NB4 (cell line): ENCODE data around the gene IQGAP3.

Experiments
- DNase-seq: peaks from one replicate; pipeline ENCODE4 v3.0.0; 2010; ENCODE audit warnings: low read depth
- H3K4me3 ChIP-seq: one replicate; pipeline ENCODE4 v1.5.1; 2011; ENCODE audit warnings: mild to moderate bottlenecking, low read depth, low read length, moderate library complexity
- MYC ChIP-seq: IDR thresholded peaks from 2 replicates; pipeline ENCODE4 v1.6.1; 2011; ENCODE audit warnings: low read depth, low read length
- POLR2A ChIP-seq: IDR thresholded peaks from 2 replicates; pipeline ENCODE4 v1.6.1; 2011; ENCODE audit warnings: mild to moderate bottlenecking; ENCODE audit not compliant: insufficient read length; ENCODE audit errors: extremely low read depth
- TF ChIP-seq, protein P1 (sequence below): IDR thresholded peaks from one replicate; pipeline ENCODE4 v1.5.1; 2012; ENCODE audit warnings: low read depth, low read length
- TF ChIP-seq, protein P2 (sequence below): IDR thresholded peaks from 2 replicates; pipeline ENCODE4 v1.6.1; 2011; ENCODE audit warnings: low read depth, low read length

The IQGAP3 gene

DNA sequence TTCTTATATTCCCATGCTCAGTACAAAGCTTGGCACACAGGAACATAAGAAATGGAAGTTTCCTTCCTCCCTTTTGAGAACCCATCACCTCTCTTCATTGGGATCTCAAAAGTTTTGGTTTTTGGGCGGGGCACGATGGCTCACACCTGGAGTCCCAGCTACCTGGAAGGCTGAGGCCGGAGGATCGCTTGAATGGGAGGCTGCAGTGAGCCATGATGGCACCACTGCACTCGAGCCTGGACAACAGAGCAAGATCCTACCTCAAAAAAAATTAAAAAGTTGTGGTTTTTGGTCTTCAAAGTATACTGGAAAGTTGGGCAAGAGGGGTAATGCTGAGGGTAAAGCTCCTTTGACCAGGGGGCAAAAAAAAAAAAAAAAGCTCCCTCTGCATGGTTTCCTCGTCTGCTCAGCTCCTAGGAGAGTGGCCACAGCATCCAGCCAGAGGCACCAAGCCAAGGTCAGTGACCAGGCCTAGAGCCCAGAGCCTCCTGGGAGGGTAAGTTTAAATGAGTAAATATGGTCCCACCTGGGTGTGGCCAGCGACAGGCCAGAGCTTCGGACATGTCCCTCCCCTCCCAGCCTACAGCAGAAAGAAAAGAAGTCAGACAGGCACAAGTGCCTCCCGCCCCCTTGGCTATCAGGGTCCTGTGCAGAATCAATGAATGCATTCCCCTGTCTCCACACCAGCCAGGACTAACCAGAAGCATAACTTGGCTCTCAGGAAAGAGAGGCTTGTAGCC is 76.8 kb downstream of the IQGAP3 start:
- H3K4me3 ChIP-seq: peak overlapping the region; percentile 64
- TF ChIP-seq, protein P1, sequence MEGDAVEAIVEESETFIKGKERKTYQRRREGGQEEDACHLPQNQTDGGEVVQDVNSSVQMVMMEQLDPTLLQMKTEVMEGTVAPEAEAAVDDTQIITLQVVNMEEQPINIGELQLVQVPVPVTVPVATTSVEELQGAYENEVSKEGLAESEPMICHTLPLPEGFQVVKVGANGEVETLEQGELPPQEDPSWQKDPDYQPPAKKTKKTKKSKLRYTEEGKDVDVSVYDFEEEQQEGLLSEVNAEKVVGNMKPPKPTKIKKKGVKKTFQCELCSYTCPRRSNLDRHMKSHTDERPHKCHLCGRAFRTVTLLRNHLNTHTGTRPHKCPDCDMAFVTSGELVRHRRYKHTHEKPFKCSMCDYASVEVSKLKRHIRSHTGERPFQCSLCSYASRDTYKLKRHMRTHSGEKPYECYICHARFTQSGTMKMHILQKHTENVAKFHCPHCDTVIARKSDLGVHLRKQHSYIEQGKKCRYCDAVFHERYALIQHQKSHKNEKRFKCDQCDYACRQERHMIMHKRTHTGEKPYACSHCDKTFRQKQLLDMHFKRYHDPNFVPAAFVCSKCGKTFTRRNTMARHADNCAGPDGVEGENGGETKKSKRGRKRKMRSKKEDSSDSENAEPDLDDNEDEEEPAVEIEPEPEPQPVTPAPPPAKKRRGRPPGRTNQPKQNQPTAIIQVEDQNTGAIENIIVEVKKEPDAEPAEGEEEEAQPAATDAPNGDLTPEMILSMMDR: no peak
- TF ChIP-seq MYC: no peak
- no peak for TF ChIP-seq POLR2A
- TF ChIP-seq, protein P2, sequence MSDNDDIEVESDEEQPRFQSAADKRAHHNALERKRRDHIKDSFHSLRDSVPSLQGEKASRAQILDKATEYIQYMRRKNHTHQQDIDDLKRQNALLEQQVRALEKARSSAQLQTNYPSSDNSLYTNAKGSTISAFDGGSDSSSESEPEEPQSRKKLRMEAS: no peak

DNA sequence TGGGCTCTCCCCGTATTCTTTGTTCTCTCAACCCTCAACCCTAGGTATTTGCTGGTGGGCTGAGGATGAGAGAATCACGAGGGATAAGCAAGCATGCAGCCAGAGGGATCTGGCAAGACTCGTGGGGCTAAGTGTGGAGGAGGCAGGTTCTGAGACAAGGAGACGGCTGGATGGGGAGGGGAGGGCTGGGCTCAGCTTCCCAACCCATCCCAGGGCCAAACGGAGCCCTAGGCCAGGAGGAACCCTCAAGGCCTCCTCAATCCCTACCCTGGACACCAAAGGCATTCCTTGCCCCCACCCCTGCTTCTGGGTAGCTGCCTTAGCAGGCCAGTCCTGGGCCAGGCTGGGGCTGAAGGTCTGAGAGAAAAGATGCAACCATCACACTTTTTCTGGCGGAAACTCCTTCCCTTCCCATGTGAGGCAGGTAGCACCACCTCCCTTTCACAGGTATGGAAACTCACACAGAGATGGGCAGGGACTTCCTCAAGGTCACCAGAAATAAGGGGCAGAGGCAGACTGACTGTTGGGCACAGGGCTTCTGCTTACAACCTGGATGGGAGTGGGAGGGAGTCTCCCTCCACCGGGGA is 78.0 kb downstream of the IQGAP3 start:
- TF ChIP-seq, protein P1: no peak
- TF ChIP-seq, protein P2: no peak
- no peak for TF ChIP-seq MYC
- H3K4me3 ChIP-seq: peak overlapping the region; percentile 64
- DNase-seq: no peak

More for the DNA sequence above, 76.8 kb downstream of the IQGAP3 start:
- no peak for DNase-seq

DNA sequence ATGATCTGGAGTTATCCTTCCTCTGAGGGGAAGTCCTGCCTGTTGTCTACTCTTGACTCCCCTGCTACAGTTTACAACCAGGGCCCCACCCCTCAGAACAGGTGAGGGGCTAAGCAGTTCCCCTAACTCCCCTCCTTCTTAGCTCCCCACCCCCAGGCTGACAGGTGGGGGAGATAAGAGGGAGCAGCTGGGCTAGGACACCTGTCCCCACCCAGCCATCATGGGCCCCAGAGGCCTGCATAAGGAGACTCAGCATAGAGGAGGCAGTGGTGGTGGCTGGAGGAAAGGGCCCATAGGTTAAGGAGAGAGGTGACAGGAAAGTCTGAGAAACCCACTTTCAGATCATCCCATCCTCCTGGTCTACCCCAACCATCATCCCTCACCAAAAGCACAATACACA is 78.6 kb downstream of the IQGAP3 start:
- TF ChIP-seq MYC (no peak), POLR2A (no peak)
- TF ChIP-seq, protein P1: no peak
- TF ChIP-seq, protein P2: no peak
- H3K4me3 ChIP-seq: peak overlapping the region; percentile 64
- DNase-seq: no peak

DNA sequence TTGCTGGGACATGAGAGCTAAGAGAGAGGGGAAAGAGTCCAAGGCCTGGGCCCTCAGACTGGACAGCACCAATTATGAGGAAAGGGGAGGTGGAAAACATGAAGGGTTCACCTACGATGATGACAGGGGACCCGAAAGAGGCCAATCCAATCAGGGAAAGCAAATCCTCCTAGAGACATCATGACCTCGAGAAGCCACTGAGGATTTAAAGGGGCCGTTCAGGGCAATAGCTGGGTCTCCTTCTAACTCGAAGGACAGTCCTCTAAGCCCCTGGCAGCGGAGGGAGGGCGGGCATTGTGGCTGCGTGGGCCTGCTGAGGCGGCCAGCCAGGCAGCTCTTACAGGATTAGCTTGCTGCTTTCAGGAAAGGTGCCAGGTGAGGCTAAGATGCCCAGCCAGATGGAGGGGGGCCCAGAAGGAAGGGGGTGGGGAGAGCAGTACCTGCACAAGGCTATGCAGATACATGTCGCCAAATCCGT is 79.2 kb downstream of the IQGAP3 start:
- DNase-seq: peak; percentile 84
- TF ChIP-seq, protein P2: no peak
- TF ChIP-seq, protein P1: no peak
- TF ChIP-seq POLR2A: no peak
- no peak for TF ChIP-seq MYC
- H3K4me3 ChIP-seq: peak overlapping the region; percentile 64

DNA sequence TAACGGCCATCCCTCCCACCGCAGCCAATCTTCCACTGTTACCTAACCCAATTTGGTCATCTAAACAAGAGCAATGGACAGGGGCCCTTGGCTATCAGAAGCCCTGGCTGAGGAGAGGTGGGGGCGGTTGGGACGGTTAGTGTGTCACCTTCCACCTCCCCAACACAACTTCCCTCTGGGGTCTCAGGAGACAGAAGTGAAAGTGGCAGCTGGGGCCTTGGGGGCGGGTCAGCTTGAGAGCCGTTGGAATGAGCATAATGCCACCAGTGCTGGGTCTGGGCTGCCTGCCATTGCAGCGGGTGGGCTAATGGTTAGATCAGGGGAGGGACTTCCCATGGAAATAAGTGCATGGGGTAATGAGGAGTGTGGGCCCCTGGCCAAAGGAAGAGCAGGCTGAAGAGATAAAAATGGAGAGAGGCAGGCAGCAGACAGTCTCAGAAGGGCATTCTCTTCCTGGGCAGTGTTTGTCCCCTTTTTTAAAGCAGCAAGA is 79.7 kb downstream of the IQGAP3 start:
- peak overlapping the region; percentile 64 for H3K4me3 ChIP-seq
- TF ChIP-seq, protein P1: no peak
- TF ChIP-seq MYC (no peak), POLR2A (no peak)
- TF ChIP-seq, protein P2: no peak
- peak; percentile 99 for DNase-seq
